ENCODE data around the gene SPRR2E.
"Not testable (repeated sequence)": the region's sequence is repeated elsewhere in the genome, so short reads cannot be mapped to it uniquely, and the experiment has no call there.

The SPRR2E gene

GRCh38 chr1:153094426-153094825 lies at the start of gene SPRR2E:
Gene SPRR2E, minus strand, starts transcription at chr1:153094526. Its CDS starts 775 bp downstream, at chr1:153093751.
- DNase-seq (ENCODE audit: low read depth in 2 of 2), result no peak

- DNase-seq (ENCODE audit: low read depth in 2 of 2), result no peak
Measured at GRCh38 chr1:153141377-153141776, 47.1 kb upstream of the SPRR2E start.

DNA sequence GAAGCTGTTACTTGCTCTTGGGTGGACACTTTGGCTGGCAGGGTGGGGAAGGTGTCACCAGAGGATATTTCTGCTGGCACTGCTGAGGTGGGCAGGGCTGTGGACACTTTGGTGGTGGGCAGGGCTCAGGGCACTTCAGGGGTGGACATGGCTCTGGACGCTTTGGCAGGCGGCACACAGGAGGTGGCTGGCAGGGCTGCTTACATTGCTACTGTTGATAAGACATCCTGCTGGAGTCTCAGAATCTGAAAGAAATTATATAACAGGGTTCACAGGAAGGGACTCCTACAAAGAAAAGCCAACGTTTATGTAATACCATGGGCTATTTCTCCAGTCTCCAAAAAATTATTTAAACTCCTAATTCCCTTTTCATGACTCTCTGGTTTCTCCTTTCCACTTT lies 46.2 kb upstream of the SPRR2E start:
- DNase-seq (ENCODE audit: low read depth in 2 of 2), result no peak

DNA sequence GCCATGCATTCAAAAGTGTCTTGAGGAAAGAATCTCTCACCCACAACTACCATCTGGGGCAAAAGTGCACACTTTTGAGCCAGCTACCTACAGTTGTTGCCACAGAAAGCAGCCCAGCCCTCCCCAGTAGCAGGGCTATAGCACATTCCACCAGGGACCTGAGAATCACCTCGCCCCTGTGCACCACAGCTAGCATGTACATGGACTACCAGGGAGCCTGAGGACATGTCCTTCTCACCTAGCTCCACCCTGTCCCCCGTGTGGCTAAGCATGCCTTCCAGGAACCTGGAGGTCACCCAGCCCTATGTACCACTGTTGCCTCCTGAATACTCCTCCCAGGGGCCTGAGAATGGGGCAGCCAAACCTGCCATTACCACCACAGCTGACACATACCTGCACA lies 39.4 kb upstream of the SPRR2E start:
- no peak for DNase-seq (ENCODE audit: low read depth in 2 of 2)

DNA sequence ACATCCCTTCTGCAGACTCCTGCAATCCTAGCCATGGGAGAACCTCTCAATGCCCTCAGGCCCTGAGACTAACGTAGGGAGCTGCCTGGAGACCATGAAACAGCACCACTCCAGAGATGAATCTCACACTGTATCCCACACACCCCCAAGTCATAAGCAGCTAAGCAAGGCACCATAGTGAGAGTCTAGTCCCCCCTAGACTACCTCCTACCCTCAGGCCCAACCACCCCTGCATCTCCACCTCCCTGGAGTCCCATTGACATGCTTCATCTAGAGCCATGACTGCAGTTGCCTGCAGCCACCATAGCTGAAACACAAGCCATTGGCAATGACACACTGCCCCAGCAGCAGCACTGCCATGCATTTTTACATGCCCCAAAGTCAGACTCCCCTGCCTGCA lies 38.9 kb upstream of the SPRR2E start:
- no peak for DNase-seq (ENCODE audit: low read depth in 2 of 2)

DNA sequence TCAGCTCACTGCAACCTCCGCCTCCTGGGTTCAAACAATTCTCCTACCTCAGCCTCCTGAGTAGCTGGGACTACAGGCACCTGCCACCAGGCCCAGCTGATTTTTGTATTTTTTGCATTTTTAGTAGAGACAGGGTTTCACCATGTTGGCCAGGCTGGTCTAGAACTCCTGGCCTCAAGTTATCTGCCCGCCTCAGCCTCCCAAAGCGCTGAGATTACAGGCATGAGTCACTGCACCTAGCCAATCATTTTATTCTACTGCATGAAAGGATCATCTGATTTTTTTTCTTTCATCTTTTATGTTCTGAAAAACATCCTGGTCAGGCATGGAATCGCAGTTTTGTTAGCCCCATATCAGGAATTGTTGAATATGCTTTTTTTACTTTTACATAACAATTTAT lies 34.4 kb upstream of the SPRR2E start:
- DNase-seq (ENCODE audit: low read depth in 2 of 2), result not testable (repeated sequence)

DNA sequence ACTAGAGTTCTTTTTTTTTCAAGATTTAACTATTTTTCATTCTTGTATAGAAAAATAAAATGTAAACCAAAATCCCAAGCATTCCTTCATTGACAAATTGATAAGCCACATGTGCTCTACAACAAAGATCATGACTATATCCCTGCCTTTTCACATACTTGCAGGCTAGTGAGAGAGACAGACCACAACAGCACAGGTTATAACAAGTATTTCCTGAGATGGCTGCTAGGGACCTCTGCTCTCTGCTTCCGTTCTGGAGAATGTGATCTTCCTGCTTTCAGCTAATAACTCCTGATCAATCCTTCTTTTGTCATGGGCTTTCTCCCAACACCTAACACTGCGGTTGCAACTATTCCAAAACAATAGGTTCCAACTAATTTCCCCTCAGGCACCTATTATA lies 33.0 kb upstream of the SPRR2E start:
- no peak for DNase-seq (ENCODE audit: low read depth in 2 of 2)

DNA sequence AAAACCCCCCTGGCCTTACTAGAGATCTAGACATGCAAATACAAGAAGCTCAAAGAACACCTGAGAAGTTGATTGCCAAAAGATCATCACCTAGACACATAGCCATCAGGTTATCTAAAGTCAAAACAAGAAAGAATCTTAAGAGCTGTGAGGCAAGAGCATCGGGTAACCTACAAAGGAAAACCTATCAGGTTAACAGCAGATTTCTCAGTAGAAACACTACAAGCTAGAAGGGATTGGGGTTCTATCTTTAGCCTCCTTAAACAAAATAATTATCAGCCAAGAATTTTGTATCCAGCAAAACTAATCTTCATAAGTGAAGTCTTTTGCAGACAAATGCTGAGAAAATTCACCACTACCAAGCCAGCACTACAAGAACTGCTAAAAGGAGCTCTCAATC lies 31.2 kb upstream of the SPRR2E start:
- DNase-seq (ENCODE audit: low read depth in 2 of 2), result no peak

DNA sequence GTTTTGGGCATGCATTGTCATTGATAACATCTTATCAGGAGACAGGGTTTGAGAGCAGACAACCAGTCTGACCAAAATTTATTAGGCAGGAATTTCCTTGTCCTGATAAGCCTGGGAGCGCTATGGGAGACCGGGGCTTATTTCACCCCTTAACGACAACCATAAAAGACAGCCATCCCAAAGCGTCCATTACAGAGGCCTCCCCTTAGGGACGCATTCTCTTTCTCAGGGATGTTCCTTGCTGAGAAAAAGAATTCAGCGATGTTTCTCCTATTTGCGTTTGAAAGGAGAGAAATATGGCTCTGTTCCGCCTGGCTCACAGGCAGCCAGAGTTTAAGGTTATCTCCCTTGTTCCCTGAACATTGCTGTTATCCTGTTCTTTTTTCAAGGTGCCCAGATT lies 29.5 kb upstream of the SPRR2E start:
- DNase-seq (ENCODE audit: low read depth in 2 of 2), result not testable (repeated sequence)

- DNase-seq (ENCODE audit: low read depth in 2 of 2), result no peak
Measured at GRCh38 chr1:153122831-153123421, 28.6 kb upstream of the SPRR2E start.

GRCh38 chr1:153120945-153121344 lies 26.6 kb upstream of the SPRR2E start:
- no peak for DNase-seq (ENCODE audit: low read depth in 2 of 2)

GRCh38 chr1:153119491-153119971 lies 25.2 kb upstream of the SPRR2E start:
- DNase-seq (ENCODE audit: low read depth in 2 of 2), result no peak

GRCh38 chr1:153115264-153115663 lies 20.9 kb upstream of the SPRR2E start:
- DNase-seq (ENCODE audit: low read depth in 2 of 2), result not testable (repeated sequence)

- DNase-seq (ENCODE audit: low read depth in 2 of 2), result no peak
Measured at GRCh38 chr1:153113416-153113815, 19.1 kb upstream of the SPRR2E start, which contains the start of gene SPRR2F. Gene SPRR2F, minus strand, starts transcription at chr1:153113516. Its CDS starts 783 bp downstream, at chr1:153112733.

GRCh38 chr1:153112454-153112853 lies 18.1 kb upstream of the SPRR2E start:
- DNase-seq (ENCODE audit: low read depth in 2 of 2), result not testable (repeated sequence)

GRCh38 chr1:153100245-153100644 lies 5.9 kb upstream of the SPRR2E start:
- DNase-seq (ENCODE audit: low read depth in 2 of 2), result no peak

- DNase-seq (ENCODE audit: low read depth in 2 of 2), result no peak
Measured at GRCh38 chr1:153099461-153100045, 5.2 kb upstream of the SPRR2E start.

GRCh38 chr1:153095764-153096163 lies 1.4 kb upstream of the SPRR2E start:
- DNase-seq (ENCODE audit: low read depth in 2 of 2), result no peak

DNA sequence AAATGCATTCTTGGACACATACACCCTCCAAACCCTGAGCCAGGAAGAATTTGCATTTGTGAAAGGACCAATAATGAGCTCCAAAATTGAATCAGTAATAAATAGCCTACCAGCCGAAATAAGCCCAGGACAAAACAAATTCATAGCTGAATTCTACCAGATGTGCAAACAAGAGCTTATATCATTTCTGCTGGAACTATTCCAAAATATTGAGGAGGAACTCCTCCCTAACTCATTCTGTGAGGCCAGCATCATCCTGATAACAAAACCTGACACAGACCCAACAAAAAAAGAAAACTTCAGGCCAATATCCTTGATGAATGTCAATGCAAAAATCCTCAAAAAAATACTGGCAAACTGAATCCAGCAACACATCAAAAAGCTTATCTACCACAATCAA lies 6.7 kb downstream of the SPRR2E start:
- no peak for DNase-seq (ENCODE audit: low read depth in 2 of 2)

- DNase-seq (ENCODE audit: low read depth in 2 of 2), result no peak
Measured at GRCh38 chr1:153081736-153082135, 12.6 kb downstream of the SPRR2E start.

DNA sequence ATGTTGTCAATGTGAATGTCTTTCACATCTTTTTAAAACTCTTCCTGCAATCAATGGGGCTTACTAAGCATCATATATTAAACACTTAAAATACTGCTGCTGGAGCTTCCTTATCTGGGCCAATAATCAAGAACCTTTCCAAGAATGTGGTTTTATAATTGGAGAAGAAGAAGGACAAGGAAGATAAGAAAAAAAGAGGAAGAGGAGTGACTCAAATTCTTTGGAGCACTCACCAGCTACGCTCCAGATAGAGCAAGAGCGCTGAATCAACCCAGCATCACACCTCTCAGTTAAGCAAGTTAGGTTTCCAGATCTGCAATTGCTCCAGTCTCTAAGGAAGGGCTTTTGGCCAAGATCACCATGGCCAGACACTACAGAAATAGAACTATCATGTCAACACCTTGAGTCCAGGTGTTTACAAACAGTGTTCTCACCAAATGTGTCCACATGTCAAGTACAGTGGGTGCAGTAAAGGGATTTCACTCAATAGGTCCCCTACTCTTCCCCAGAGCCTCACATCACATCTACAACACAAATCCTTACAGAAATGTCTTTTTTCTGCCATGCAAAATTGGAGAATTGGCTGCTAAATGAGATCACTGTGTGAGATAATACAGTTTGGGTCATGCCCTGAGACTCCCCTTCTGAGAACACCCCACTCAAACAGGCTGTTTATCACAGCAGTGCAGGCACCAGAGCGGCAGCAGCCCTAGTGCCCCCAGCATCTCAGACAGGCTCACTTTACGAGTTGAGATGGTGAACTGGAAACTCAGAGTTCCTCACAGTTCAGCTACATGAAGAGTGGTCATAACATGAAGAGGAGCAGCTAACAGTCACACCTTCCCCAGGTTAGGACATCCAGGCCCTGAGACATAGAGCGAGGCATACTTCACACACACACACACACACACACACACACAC lies 21.3 kb downstream of the SPRR2E start:
- no peak for DNase-seq (ENCODE audit: low read depth in 2 of 2)

DNA sequence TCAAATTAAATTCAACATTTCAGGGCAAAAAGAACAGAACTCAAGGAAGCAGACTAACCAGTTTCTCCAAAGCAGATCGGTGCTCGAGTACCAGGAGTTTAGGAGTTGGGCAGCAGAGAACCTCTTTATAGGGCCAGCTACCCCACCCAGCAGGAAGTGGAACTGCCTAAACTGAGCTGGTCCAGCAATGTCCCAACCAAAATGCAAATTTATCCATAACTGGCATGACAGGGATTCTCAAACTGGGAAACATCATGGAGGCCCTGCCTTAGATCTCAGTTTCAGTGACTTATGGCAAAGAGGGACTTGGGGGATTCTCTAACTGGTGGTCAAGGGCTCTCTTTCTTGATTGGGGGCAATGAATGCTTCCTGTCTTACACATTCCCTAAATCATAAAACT lies 22.8 kb downstream of the SPRR2E start, which contains the start of gene SPRR2B:
Gene SPRR2B (minus strand): TSS at position 101 of the 400 bp plus-strand sequence. CDS start 772 bp downstream, outside the sequence.
- no peak for DNase-seq (ENCODE audit: low read depth in 2 of 2)

Data from activated CD8-positive, alpha-beta memory T cell treated with anti-CD3 and anti-CD28 coated beads for 4 hours (primary cell).